H1 (cell line): Measurements from ENCODE around the gene CPPED1. TPM values are rescaled to one million over a fixed set of nuclear protein-coding genes. Genes with fewer than 3 reads are reported as not detected.

ENCODE experiments used
- CTCF ChIA-PET: fragments of 300-600 bp; sonication (Branson Sonifier 250); formaldehyde crosslinking; loops from one replicate; lab custom pipeline; 2021; ENCODE audit not compliant: partially characterized antibody; lab: Charles Lee
- POLR2A ChIA-PET: fragments of 300-600 bp; sonication (Branson Sonifier 250); formaldehyde crosslinking; loops from one replicate; lab custom pipeline; 2021; ENCODE audit warnings: inconsistent platforms; ENCODE audit not compliant: partially characterized antibody; lab: Charles Lee
- DNase-seq, 2 experiments: peaks; one replicate each; pipeline versions ENCODE4 v3.0.0 to v3.0.0-alpha.2; 2010 to 2022; ENCODE audit warnings: low spot score in 2 of 2, low read depth in 1 of 2, mixed read lengths in 1 of 2
- FAIRE-seq: peaks from 2 replicates; lab custom pipeline; 2011; peaks lifted over from hg19 to GRCh38; lab: Jason Lieb, UNC
- H2AFZ ChIP-seq: 2 replicates; pipeline ENCODE4 v1.8.1; 2012; ENCODE audit warnings: low read length, inconsistent platforms
- H2AK5ac ChIP-seq: 2 replicates; pipeline ENCODE4 v1.6.1; 2013; ENCODE audit warnings: low read depth, low read length
- H2BK120ac ChIP-seq: replicated peaks from 2 replicates; pipeline ENCODE3; 2013; ENCODE audit warnings: low read depth, low read length, inconsistent platforms
- H2BK12ac ChIP-seq: 2 replicates; pipeline ENCODE4 v1.6.1; 2013; ENCODE audit warnings: low read depth, low read length
- H2BK15ac ChIP-seq: 2 replicates; pipeline ENCODE4 v1.6.1; 2013; ENCODE audit warnings: low read length
- H2BK20ac ChIP-seq: 2 replicates; pipeline ENCODE4 v1.6.1; 2013; ENCODE audit warnings: low read length
- H2BK5ac ChIP-seq: 2 replicates; pipeline ENCODE4 v1.6.1; 2013; ENCODE audit warnings: low read depth, low read length
- H3K14ac ChIP-seq: 2 replicates; pipeline ENCODE4 v1.6.1; 2013; ENCODE audit warnings: inconsistent platforms; ENCODE audit not compliant: insufficient read length
- H3K18ac ChIP-seq: 2 replicates; pipeline ENCODE4 v1.6.1; 2013; ENCODE audit warnings: low read length; ENCODE audit errors: extremely low read depth
- H3K23ac ChIP-seq: 2 replicates; pipeline ENCODE4 v1.6.1; 2013; ENCODE audit warnings: inconsistent platforms; ENCODE audit not compliant: insufficient read length
- H3K23me2 ChIP-seq: 2 replicates; pipeline ENCODE4 v1.6.1; 2013; ENCODE audit warnings: low read depth, low read length
- H3K27ac ChIP-seq: 2 replicates; pipeline ENCODE4 v1.6.1; 2011; ENCODE audit warnings: low read depth, low read length, inconsistent platforms
- H3K27me3 ChIP-seq, 4 experiments: replicated peaks in 1 of 4; 1 replicate in 1 of 4; 2 replicates in 3 of 4; pipeline versions ENCODE4 v1.6.1 to v1.8.1; 2011 to 2013; ENCODE audit warnings: low read length in 3 of 4, mild to moderate bottlenecking in 3 of 4, inconsistent platforms in 2 of 4, mixed read lengths in 2 of 4, moderate library complexity in 1 of 4; ENCODE audit not compliant: control insufficient read depth in 3 of 4, insufficient read depth in 3 of 4; ENCODE audit errors: extremely low read depth in 1 of 4
- H3K36me3 ChIP-seq, 4 experiments: 2 replicates each; pipeline versions ENCODE4 v1.6.1 to v1.8.1; 2011 to 2013; ENCODE audit warnings: mild to moderate bottlenecking in 4 of 4, low read length in 3 of 4, moderate library complexity in 2 of 4, control low read depth in 1 of 4, inconsistent platforms in 1 of 4; ENCODE audit not compliant: insufficient read depth in 4 of 4, control insufficient read depth in 2 of 4
- H3K4ac ChIP-seq: replicated peaks from 2 replicates; pipeline ENCODE3; 2013; ENCODE audit warnings: low read length, low read depth, mixed read lengths, inconsistent platforms; ENCODE audit not compliant: insufficient read length
- H3K4me1 ChIP-seq, 4 experiments: replicated peaks in 1 of 4; 1 replicate in 1 of 4; 2 replicates in 3 of 4; pipeline versions ENCODE4 v1.6.1 to v1.8.1; 2011 to 2013; ENCODE audit warnings: low read length in 3 of 4, inconsistent platforms in 2 of 4, mixed read lengths in 1 of 4; ENCODE audit not compliant: insufficient read depth in 4 of 4, control insufficient read depth in 3 of 4
- H3K4me2 ChIP-seq, 2 experiments: 2 replicates each; pipeline versions ENCODE4 v1.6.1 to v1.8.1; 2011 to 2013; ENCODE audit warnings: low read depth in 2 of 2, low read length in 2 of 2, control low read depth in 1 of 2, inconsistent platforms in 1 of 2, mild to moderate bottlenecking in 1 of 2; ENCODE audit not compliant: insufficient read depth in 1 of 2
- H3K4me3 ChIP-seq, 4 experiments: fragments of 200-600, 300-600 bp in 1 of 4; sonication (generic), shearing (Covaris generic), sonication (Bioruptor Twin) in 1 of 4; 2 replicates each; pipeline versions ENCODE4 v1.5.1 to v1.8.1; 2011 to 2016; ENCODE audit warnings: low read length in 4 of 4, low read depth in 3 of 4, control low read depth in 2 of 4, inconsistent platforms in 2 of 4, mild to moderate bottlenecking in 2 of 4, mixed read lengths in 1 of 4, moderate library complexity in 1 of 4; ENCODE audit not compliant: insufficient read depth in 2 of 4; ENCODE audit errors: extremely low read depth in 1 of 4
- H3K56ac ChIP-seq: replicated peaks from 2 replicates; pipeline ENCODE3; 2013; ENCODE audit warnings: low read depth, mild to moderate bottlenecking, mixed read lengths, low read length, inconsistent platforms; ENCODE audit not compliant: insufficient read length
- H3K79me1 ChIP-seq: 2 replicates; pipeline ENCODE4 v1.6.1; 2013; ENCODE audit warnings: low read depth, low read length, control low read depth
- H3K79me2 ChIP-seq, 2 experiments: 2 replicates each; pipeline versions ENCODE4 v1.6.1 to v1.8.1; 2012 to 2013; ENCODE audit warnings: low read length in 2 of 2, mild to moderate bottlenecking in 2 of 2, inconsistent platforms in 1 of 2; ENCODE audit not compliant: insufficient read depth in 2 of 2, control insufficient read depth in 1 of 2
- H3K9ac ChIP-seq, 4 experiments: replicated peaks in 1 of 4; 1 replicate in 1 of 4; 2 replicates in 3 of 4; pipeline versions ENCODE4 v1.6.1 to v1.8.1; 2011 to 2013; ENCODE audit warnings: low read depth in 3 of 4, low read length in 3 of 4, control low read depth in 2 of 4, mild to moderate bottlenecking in 2 of 4, moderate library complexity in 2 of 4, inconsistent platforms in 1 of 4; ENCODE audit errors: extremely low read depth in 1 of 4
- H3K9me3 ChIP-seq, 2 experiments: 2 replicates each; pipeline versions ENCODE4 v1.6.1 to v1.8.1; 2012 to 2013; ENCODE audit warnings: mild to moderate bottlenecking in 2 of 2, moderate library complexity in 2 of 2, control low read depth in 1 of 2, inconsistent platforms in 1 of 2, low read depth in 1 of 2, low read length in 1 of 2, mixed read lengths in 1 of 2; ENCODE audit not compliant: insufficient read depth in 2 of 2
- H4K20me1 ChIP-seq, 2 experiments: replicated peaks in 1 of 2; 2 replicates each; pipeline versions ENCODE3 to v1.8.1; 2011 to 2013; ENCODE audit warnings: inconsistent platforms in 2 of 2, low read length in 2 of 2, mild to moderate bottlenecking in 1 of 2; ENCODE audit not compliant: insufficient read depth in 2 of 2, control insufficient read depth in 1 of 2
- H4K5ac ChIP-seq: 2 replicates; pipeline ENCODE4 v1.6.1; 2013; ENCODE audit warnings: low read length, low read depth, mixed read lengths, inconsistent platforms; ENCODE audit not compliant: insufficient read length
- H4K8ac ChIP-seq: 2 replicates; pipeline ENCODE4 v1.8.0; 2013; ENCODE audit warnings: mild to moderate bottlenecking, moderate library complexity, low read length, inconsistent platforms; ENCODE audit not compliant: insufficient read depth; ENCODE audit errors: extremely low read depth
- H4K91ac ChIP-seq: replicated peaks from 2 replicates; pipeline ENCODE3; 2013; ENCODE audit warnings: low read length, mixed read lengths, inconsistent platforms; ENCODE audit not compliant: insufficient read length
- ATF2 ChIP-seq: IDR thresholded peaks from 2 replicates; pipeline ENCODE4 v1.6.1; 2012; ENCODE audit warnings: low read length, inconsistent platforms
- CHD1 ChIP-seq: IDR thresholded peaks from 2 replicates; pipeline ENCODE4 v1.6.1; 2012; ENCODE audit warnings: low read depth, low read length, improper control_type of control experiment
- CHD2 ChIP-seq: IDR thresholded peaks from 2 replicates; pipeline ENCODE4 v1.6.1; 2012; ENCODE audit warnings: low read length, improper control_type of control experiment
- JUND ChIP-seq: IDR thresholded peaks from 2 replicates; pipeline ENCODE4 v1.6.1; 2011; ENCODE audit warnings: mild to moderate bottlenecking, improper control_type of control experiment, low read length
- SP4 ChIP-seq: IDR thresholded peaks from 2 replicates; pipeline ENCODE4 v1.6.1; 2012; ENCODE audit warnings: low read length, inconsistent platforms
- SUZ12 ChIP-seq: fragments of 200-600 bp; sonication (generic); IDR thresholded peaks from 2 replicates; pipeline ENCODE4 v1.6.1; 2012; ENCODE audit warnings: mild to moderate bottlenecking, inconsistent platforms, low read length, moderate library complexity, mixed read lengths
- TBP ChIP-seq: IDR thresholded peaks from 2 replicates; pipeline ENCODE4 v1.6.1; 2011; ENCODE audit warnings: low read depth, low read length, improper control_type of control experiment
- WGBS, 2 experiments: shearing (Covaris generic) in 1 of 2; methylation state at CpG; one replicate each; pipeline versions ENCODE4 v1.1.6 to v1.1.7; 2013 to 2015; ENCODE audit warnings: low lambda C conversion rate in 2 of 2, mixed read lengths in 2 of 2, inconsistent platforms in 1 of 2, low coverage in 1 of 2, missing lambda C conversion rate in 1 of 2; ENCODE audit not compliant: insufficient replicate concordance in 2 of 2, insufficient coverage in 1 of 2, insufficient read length in 1 of 2; ENCODE audit errors: extremely low coverage in 1 of 2, missing lambda C conversion rate in 1 of 2; 5-methylcytosine and 5-hydroxymethylcytosine counted together
- polyA plus RNA-seq, 7 experiments: library from polyadenylated mRNA; depleted of rRNA in 3 of 7; stranded (reverse) in 5 of 7; unstranded in 2 of 7; fragments of >200 nt in 5 of 7; fragments of 200-250 nt in 2 of 7; gene quantifications; 1 replicate in 5 of 7; 2 replicates in 1 of 7; 4 replicates in 1 of 7; pipeline versions ENCODE4 v1.2.1 to v1.2.3, GENCODE V29; 2011 to 2013; ENCODE audit warnings: missing spikeins in 2 of 7, mixed read lengths in 2 of 7
- total RNA-seq: library from RNA; stranded (reverse); fragmentation: NEBNext Ultra II Directional; extraction: Animal tissue kit (Norgen Biotek cat#: 25700); gene quantifications from 2 replicates; pipeline ENCODE4 v1.2.1, GENCODE V29; 2021

Gene CPPED1
- total and polyA plus RNA-seq, 2 of the 8 experiments (the other 6 are each of a cell fraction or from before 2014, with no cell fraction given), result 3.5 to 11.2 TPM

DNA sequence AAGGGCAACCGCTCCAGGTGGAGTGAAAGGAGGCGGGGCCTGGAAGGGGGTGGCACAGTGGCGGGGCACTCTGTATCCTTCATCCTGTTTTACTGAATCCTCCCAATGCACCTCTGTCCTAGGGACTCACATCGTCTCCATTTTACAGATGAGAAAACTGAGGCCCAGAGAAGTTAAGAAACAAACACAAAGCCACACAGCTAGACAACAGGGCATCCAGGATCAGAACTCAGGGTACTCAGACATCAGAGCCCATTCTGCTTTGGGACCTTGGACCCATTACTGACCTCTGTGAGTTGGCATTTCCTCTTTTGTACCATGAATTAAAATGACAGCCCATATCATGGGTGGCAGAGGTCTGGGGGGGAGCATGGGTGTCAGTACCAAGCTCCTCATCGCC lies 129.2 kb downstream of the CPPED1 start:
- H3K18ac ChIP-seq, result no peak overlapping the region
- no peak overlapping the region for H4K8ac ChIP-seq
- no peak for DNase-seq
- H3K4me3 ChIP-seq, result no peak overlapping the region
- H2BK15ac ChIP-seq, result no peak overlapping the region
- H2BK12ac ChIP-seq, result no peak overlapping the region
- no peaks in the 10 kb centered on the region for H3K27me3 ChIP-seq
- WGBS, 2 experiments, result 88% methylated on average over 5 of the region's 5 CpGs; no CpG with 5 or more reads in 1 of the 2 experiments
- no peak overlapping the region for H3K14ac ChIP-seq
- H3K23me2 ChIP-seq, result no peaks in the 10 kb centered on the region
- H4K20me1 ChIP-seq, result no peaks in the 10 kb centered on the region
- no peak overlapping the region for H3K9ac ChIP-seq
- no peak overlapping the region for H2BK120ac ChIP-seq
- H3K4me1 ChIP-seq, result no peaks in the 10 kb centered on the region
- H3K36me3 ChIP-seq, result no peaks in the 10 kb centered on the region
- H3K56ac ChIP-seq, result no peak overlapping the region
- no peak overlapping the region for H2BK20ac ChIP-seq
- no peak overlapping the region for H3K27ac ChIP-seq
- CTCF ChIA-PET, result interaction anchor here (1.3 kb wide), 1 partner anchor 119 kb away, joined by 3 read pairs; no protein-coding TSS in a partner anchor
- no peak for FAIRE-seq
- TF ChIP-seq SP4, result no peak
- TF ChIP-seq TBP, result no peak
- no peak for TF ChIP-seq ATF2
- no peak for TF ChIP-seq JUND
- no peak for TF ChIP-seq CHD2
- TF ChIP-seq CHD1, result no peak
- TF ChIP-seq SUZ12, result no peak
- H4K5ac ChIP-seq, result no peak overlapping the region
- no peak overlapping the region for H3K23ac ChIP-seq
- no peaks in the 10 kb centered on the region for H3K79me1 ChIP-seq
- no peaks in the 10 kb centered on the region for H3K9me3 ChIP-seq
- no peak overlapping the region for H2AK5ac ChIP-seq
- no peak overlapping the region for H2AFZ ChIP-seq
- no peak overlapping the region for H3K4me2 ChIP-seq
- H2BK5ac ChIP-seq, result no peak overlapping the region
- no peak overlapping the region for H4K91ac ChIP-seq
- no peak overlapping the region for H3K4ac ChIP-seq
- no peaks in the 10 kb centered on the region for H3K79me2 ChIP-seq
- POLR2A ChIA-PET, result no interaction called here
